H9 (cell line): ENCODE data around the gene RABGAP1L. TPM values are rescaled to one million over a fixed set of nuclear protein-coding genes. Genes with fewer than 3 reads are reported as not detected.

ENCODE experiments used
- DNase-seq: peaks from one replicate; pipeline ENCODE4 v3.0.0-alpha.2; 2017
- H2AFZ ChIP-seq: one replicate; pipeline ENCODE4 v1.6.1; 2013; ENCODE audit warnings: mild to moderate bottlenecking, low read length, control low read depth, moderate library complexity
- H2AK5ac ChIP-seq: 2 replicates; pipeline ENCODE4 v1.6.1; 2013; ENCODE audit warnings: low read length, control low read depth, mixed read lengths; ENCODE audit not compliant: insufficient read length
- H2BK120ac ChIP-seq: one replicate; pipeline ENCODE4 v1.6.1; 2013; ENCODE audit warnings: low read depth, mild to moderate bottlenecking, low read length, control low read depth, inconsistent platforms; ENCODE audit not compliant: poor library complexity, severe bottlenecking
- H2BK12ac ChIP-seq: 2 replicates; pipeline ENCODE4 v1.6.1; 2013; ENCODE audit warnings: low read length, control low read depth, mixed read lengths, low read depth; ENCODE audit not compliant: insufficient read length
- H2BK15ac ChIP-seq: 2 replicates; pipeline ENCODE4 v1.6.1; 2013; ENCODE audit warnings: low read depth, low read length, control low read depth
- H2BK20ac ChIP-seq: one replicate; pipeline ENCODE4 v1.6.1; 2013; ENCODE audit warnings: low read depth, mild to moderate bottlenecking, low read length, control low read depth, inconsistent platforms; ENCODE audit not compliant: poor library complexity, severe bottlenecking
- H2BK5ac ChIP-seq: 2 replicates; pipeline ENCODE4 v1.6.1; 2013; ENCODE audit warnings: low read length, control low read depth, mixed read lengths; ENCODE audit not compliant: insufficient read length
- H3K14ac ChIP-seq: 2 replicates; pipeline ENCODE4 v1.6.1; 2013; ENCODE audit warnings: low read length, control low read depth; ENCODE audit not compliant: insufficient read depth
- H3K18ac ChIP-seq: 2 replicates; pipeline ENCODE4 v1.6.1; 2013; ENCODE audit warnings: low read depth, mild to moderate bottlenecking, mixed read lengths, low read length, control low read depth; ENCODE audit not compliant: insufficient read length
- H3K23ac ChIP-seq: 2 replicates; pipeline ENCODE4 v1.6.1; 2013; ENCODE audit warnings: low read length, control low read depth, mixed read lengths, low read depth; ENCODE audit not compliant: insufficient read length
- H3K23me2 ChIP-seq: 2 replicates; pipeline ENCODE4 v1.6.1; 2013; ENCODE audit warnings: low read depth, mild to moderate bottlenecking, mixed read lengths, low read length, control low read depth; ENCODE audit not compliant: insufficient read length, poor library complexity, severe bottlenecking
- H3K27ac ChIP-seq: 2 replicates; pipeline ENCODE4 v1.5.1; 2013; ENCODE audit warnings: low read length, control low read depth, mixed read lengths, low read depth; ENCODE audit not compliant: insufficient read length
- H3K27me3 ChIP-seq: 2 replicates; pipeline ENCODE4 v1.6.1; 2013; ENCODE audit warnings: low read length, control low read depth, inconsistent platforms; ENCODE audit not compliant: insufficient read depth
- H3K4ac ChIP-seq: 2 replicates; pipeline ENCODE4 v1.6.1; 2013; ENCODE audit warnings: low read depth, mild to moderate bottlenecking, control low read depth, inconsistent platforms, low read length, moderate library complexity
- H3K4me1 ChIP-seq: 2 replicates; pipeline ENCODE4 v1.6.1; 2013; ENCODE audit warnings: low read length, control low read depth, inconsistent platforms; ENCODE audit not compliant: insufficient read depth
- H3K4me2 ChIP-seq: 2 replicates; pipeline ENCODE4 v1.6.1; 2013; ENCODE audit warnings: low read length, control low read depth, mixed read lengths; ENCODE audit not compliant: insufficient read length, insufficient read depth
- H3K56ac ChIP-seq: 2 replicates; pipeline ENCODE4 v1.6.1; 2013; ENCODE audit warnings: low read depth, mild to moderate bottlenecking, mixed read lengths, low read length, control low read depth; ENCODE audit not compliant: insufficient read length
- H3K79me1 ChIP-seq: 2 replicates; pipeline ENCODE4 v1.6.1; 2013; ENCODE audit warnings: low read depth, mild to moderate bottlenecking, moderate library complexity, low read length, control low read depth, inconsistent platforms; ENCODE audit not compliant: insufficient read depth, poor library complexity, severe bottlenecking
- H3K79me2 ChIP-seq: 2 replicates; pipeline ENCODE4 v1.6.1; 2013; ENCODE audit warnings: low read length, control low read depth, inconsistent platforms; ENCODE audit not compliant: insufficient read depth
- H3K9ac ChIP-seq: 2 replicates; pipeline ENCODE4 v1.6.1; 2013; ENCODE audit warnings: low read length, control low read depth, mixed read lengths; ENCODE audit not compliant: insufficient read length; ENCODE audit errors: extremely low read depth
- H3K9me3 ChIP-seq: one replicate; pipeline ENCODE4 v1.6.1; 2013; ENCODE audit warnings: low read depth, low read length, inconsistent platforms; ENCODE audit not compliant: control insufficient read depth
- H3T11ph ChIP-seq: one replicate; pipeline ENCODE4 v1.6.1; 2013; ENCODE audit warnings: mild to moderate bottlenecking, low read length, control low read depth, inconsistent platforms
- H4K20me1 ChIP-seq: one replicate; pipeline ENCODE4 v1.6.1; 2013; ENCODE audit not compliant: control insufficient read depth, insufficient read length, insufficient read depth
- H4K5ac ChIP-seq: 2 replicates; pipeline ENCODE4 v1.6.1; 2013; ENCODE audit warnings: low read depth, mild to moderate bottlenecking, mixed read lengths, low read length, control low read depth; ENCODE audit not compliant: insufficient read length
- H4K8ac ChIP-seq: replicated peaks from 2 replicates; pipeline ENCODE4 v1.6.1; 2013; ENCODE audit warnings: low read length, control low read depth, mixed read lengths, low read depth; ENCODE audit not compliant: insufficient read length
- H4K91ac ChIP-seq: 2 replicates; pipeline ENCODE4 v1.6.1; 2013; ENCODE audit warnings: low read depth, mild to moderate bottlenecking, moderate library complexity, mixed read lengths, low read length, control low read depth; ENCODE audit not compliant: insufficient read length
- H3K27ac Mint-ChIP-seq, 3 experiments: 2 replicates in 2 of 3; 3 replicates in 1 of 3; pipeline ENCODE4 v1.8.0; 2020 to 2021; ENCODE audit warnings: mixed read lengths in 3 of 3, mild to moderate bottlenecking in 1 of 3, moderate library complexity in 1 of 3
- H3K27me3 Mint-ChIP-seq: 2 replicates; pipeline ENCODE4 v1.8.0; 2021; ENCODE audit warnings: low read depth, mild to moderate bottlenecking, moderate library complexity, mixed read lengths
- H3K36me3 Mint-ChIP-seq, 3 experiments: 2 replicates in 2 of 3; 3 replicates in 1 of 3; pipeline ENCODE4 v1.8.0; 2020 to 2021; ENCODE audit warnings: low read depth in 3 of 3, mixed read lengths in 3 of 3; ENCODE audit not compliant: insufficient read depth in 1 of 3
- H3K4me1 Mint-ChIP-seq, 2 experiments: 2 replicates each; pipeline ENCODE4 v1.8.0; 2020; ENCODE audit warnings: mixed read lengths in 2 of 2
- H3K4me3 Mint-ChIP-seq, 2 experiments: 2 replicates in 1 of 2; 3 replicates in 1 of 2; pipeline ENCODE4 v1.8.0; 2020 to 2021; ENCODE audit warnings: mild to moderate bottlenecking in 2 of 2, mixed read lengths in 2 of 2, moderate library complexity in 1 of 2
- H3K9me3 Mint-ChIP-seq, 2 experiments: 2 replicates in 1 of 2; 3 replicates in 1 of 2; pipeline ENCODE4 v1.8.0; 2020; ENCODE audit warnings: mild to moderate bottlenecking in 2 of 2, mixed read lengths in 2 of 2, moderate library complexity in 1 of 2
- WGBS: extraction: QIAGEN DNeasy Blood & Tissue Kit; methylation state at CpG from one replicate; pipeline ENCODE4 v1.1.7; 2013; ENCODE audit warnings: missing lambda C conversion rate, low lambda C conversion rate, mixed read lengths; ENCODE audit not compliant: insufficient read length; ENCODE audit errors: extremely low coverage; 5-methylcytosine and 5-hydroxymethylcytosine counted together
- total RNA-seq: library from RNA; stranded (reverse); gene quantifications from 2 replicates; pipeline ENCODE4 v1.2.1, GENCODE V29; 2021
- TF ChIP-seq, protein P1 (sequence below): fragments of 200-600 bp; sonication (generic); conservative IDR thresholded peaks from 3 replicates; pipeline ENCODE4 v1.8.0; 2021; ENCODE audit warnings: antibody characterized with exemption, mild to moderate bottlenecking

RABGAP1L gene
- total RNA-seq, 1 experiment from 2014 or later, result 147 TPM

GRCh38 chr1:174466607-174467006 lies 307.3 kb downstream of the RABGAP1L start:
- Mint-ChIP-seq H3K9me3 (no peaks in the 10 kb centered on the region), H3K4me3 (no peak overlapping the region), H3K36me3 (no peaks in the 10 kb centered on the region), H3K27ac (peak overlapping the region in 1 of 3 experiments; percentile 52; a peak in 1 of 7 replicates), H3K4me1 (no peaks in the 10 kb centered on the region), H3K27me3 (no peaks in the 10 kb centered on the region)
- Histone ChIP-seq H2AK5ac (no peak overlapping the region), H3K79me1 (no peaks in the 10 kb centered on the region), H2BK120ac (no peak overlapping the region), H3K14ac (no peak overlapping the region), H3K9ac (no peak overlapping the region), H3K18ac (no peak overlapping the region), H2AFZ (no peak overlapping the region), H3K23ac (no peak overlapping the region), H4K5ac (no peak overlapping the region), H3K79me2 (no peaks in the 10 kb centered on the region), H3K56ac (no peak overlapping the region), H4K91ac (no peak overlapping the region), H4K20me1 (no peaks in the 10 kb centered on the region), H3K23me2 (no peaks in the 10 kb centered on the region), H3K4me2 (no peak overlapping the region), H4K8ac (no peak overlapping the region), H2BK12ac (no peak overlapping the region), H2BK5ac (no peak overlapping the region), H3K4ac (no peak overlapping the region), H3K9me3 (no peaks in the 10 kb centered on the region), H2BK15ac (no peak overlapping the region), H3T11ph (no peak overlapping the region), H2BK20ac (no peak overlapping the region), H3K27me3 (no peaks in the 10 kb centered on the region), H3K4me1 (no peaks in the 10 kb centered on the region; the same call in 1 of the 2 replicates), H3K27ac (no peak overlapping the region)
- DNase-seq, result peak; percentile 25
- TF ChIP-seq, protein P1, sequence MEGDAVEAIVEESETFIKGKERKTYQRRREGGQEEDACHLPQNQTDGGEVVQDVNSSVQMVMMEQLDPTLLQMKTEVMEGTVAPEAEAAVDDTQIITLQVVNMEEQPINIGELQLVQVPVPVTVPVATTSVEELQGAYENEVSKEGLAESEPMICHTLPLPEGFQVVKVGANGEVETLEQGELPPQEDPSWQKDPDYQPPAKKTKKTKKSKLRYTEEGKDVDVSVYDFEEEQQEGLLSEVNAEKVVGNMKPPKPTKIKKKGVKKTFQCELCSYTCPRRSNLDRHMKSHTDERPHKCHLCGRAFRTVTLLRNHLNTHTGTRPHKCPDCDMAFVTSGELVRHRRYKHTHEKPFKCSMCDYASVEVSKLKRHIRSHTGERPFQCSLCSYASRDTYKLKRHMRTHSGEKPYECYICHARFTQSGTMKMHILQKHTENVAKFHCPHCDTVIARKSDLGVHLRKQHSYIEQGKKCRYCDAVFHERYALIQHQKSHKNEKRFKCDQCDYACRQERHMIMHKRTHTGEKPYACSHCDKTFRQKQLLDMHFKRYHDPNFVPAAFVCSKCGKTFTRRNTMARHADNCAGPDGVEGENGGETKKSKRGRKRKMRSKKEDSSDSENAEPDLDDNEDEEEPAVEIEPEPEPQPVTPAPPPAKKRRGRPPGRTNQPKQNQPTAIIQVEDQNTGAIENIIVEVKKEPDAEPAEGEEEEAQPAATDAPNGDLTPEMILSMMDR, result peak; percentile 22; the same call in 2 of the 3 replicates
- no CpG with 5 or more reads among the region's 8 CpGs for WGBS
